H54 (cell line): ENCODE measurements around the gene LRRC1.

Source experiments
- DNase-seq: peaks from one replicate; pipeline ENCODE4 v3.0.0; 2011; ENCODE audit warnings: low spot score, mixed read lengths; ENCODE audit not compliant: insufficient read length
- FAIRE-seq: peaks from 3 replicates; lab custom pipeline; 2011; peaks lifted over from hg19 to GRCh38; lab: Jason Lieb, UNC
- POLR2A ChIP-seq: IDR thresholded peaks from 2 replicates; pipeline ENCODE4 v1.6.1; 2011; ENCODE audit warnings: low read depth, mild to moderate bottlenecking, low read length

Gene LRRC1

GRCh38 chr6:53930330-53930729 lies 135.5 kb downstream of the LRRC1 start:
- FAIRE-seq, result no peak
- no peak for DNase-seq
- no peak for TF ChIP-seq POLR2A

- no peak for TF ChIP-seq POLR2A
- no peak for FAIRE-seq
- DNase-seq, result no peak
These were observed 136.3 kb downstream of the LRRC1 start for GRCh38 chr6:53931086-53931485.

GRCh38 chr6:53932516-53932915 lies 137.7 kb downstream of the LRRC1 start:
- no peak for FAIRE-seq

GRCh38 chr6:53934023-53934422 lies 139.2 kb downstream of the LRRC1 start:
- no peak for DNase-seq
- TF ChIP-seq POLR2A, result no peak
- no peak for FAIRE-seq

More at GRCh38 chr6:53932516-53932915, 137.7 kb downstream of the LRRC1 start:
- no peak for TF ChIP-seq POLR2A
- DNase-seq, result no peak

GRCh38 chr6:53937461-53937860 lies 142.7 kb downstream of the LRRC1 start:
- DNase-seq (no peak), FAIRE-seq (no peak)
- no peak for TF ChIP-seq POLR2A

- FAIRE-seq (no peak), DNase-seq (no peak)
- no peak for TF ChIP-seq POLR2A
These were observed 144.0 kb downstream of the LRRC1 start for GRCh38 chr6:53938810-53939209.

- TF ChIP-seq POLR2A, result no peak
- no peak for DNase-seq
- FAIRE-seq, result no peak
These were observed 145.0 kb downstream of the LRRC1 start for GRCh38 chr6:53939830-53940229.

GRCh38 chr6:53943395-53943794 lies 148.6 kb downstream of the LRRC1 start:
- DNase-seq, result no peak
- TF ChIP-seq POLR2A, result no peak
- FAIRE-seq, result no peak

GRCh38 chr6:53944091-53944490 lies 149.3 kb downstream of the LRRC1 start:
- no peak for TF ChIP-seq POLR2A
- no peak for DNase-seq
- FAIRE-seq, result no peak

- DNase-seq (no peak), FAIRE-seq (no peak)
- TF ChIP-seq POLR2A, result no peak
These were observed 149.7 kb downstream of the LRRC1 start for GRCh38 chr6:53944543-53944942.

- FAIRE-seq (no peak), DNase-seq (no peak)
- TF ChIP-seq POLR2A, result no peak
These were observed 151.1 kb downstream of the LRRC1 start for GRCh38 chr6:53945765-53946407.

- no peak for TF ChIP-seq POLR2A
- DNase-seq (no peak), FAIRE-seq (no peak)
These were observed 153.0 kb downstream of the LRRC1 start for GRCh38 chr6:53947780-53948179.

- TF ChIP-seq POLR2A, result no peak
- DNase-seq (no peak), FAIRE-seq (peak; percentile 15)
These were observed 156.6 kb downstream of the LRRC1 start for GRCh38 chr6:53951383-53951782.

- FAIRE-seq, result peak; percentile 64
- TF ChIP-seq POLR2A, result no peak
These were observed 161.4 kb downstream of the LRRC1 start for GRCh38 chr6:53956068-53956711.

GRCh38 chr6:53956804-53957203 lies 162.0 kb downstream of the LRRC1 start:
- no peak for FAIRE-seq
- no peak for DNase-seq
- TF ChIP-seq POLR2A, result no peak

More at GRCh38 chr6:53956068-53956711, 161.4 kb downstream of the LRRC1 start:
- DNase-seq, result peak; percentile 54

GRCh38 chr6:53959717-53960116 lies 164.9 kb downstream of the LRRC1 start:
- DNase-seq, result no peak
- peak; percentile 41 for FAIRE-seq
- TF ChIP-seq POLR2A, result no peak
